SJCRH30 (cell line): Measurements from ENCODE around the gene TTC28. TPM values are rescaled to one million over a fixed set of nuclear protein-coding genes. Genes with fewer than 3 reads are reported as not detected.
"Not testable (repeated sequence)": the region's sequence is repeated elsewhere in the genome, so short reads cannot be mapped to it uniquely, and the experiment has no call there.

Experiments used
- DNase-seq, 2 experiments: peaks; one replicate each; pipeline ENCODE4 v3.0.0-alpha.2; 2015 to 2020
- H3K27ac ChIP-seq: fragments of 250-450 bp; sonication (Bioruptor Pico); 2 replicates; pipeline ENCODE4 v1.5.1; 2020; ENCODE audit warnings: mild to moderate bottlenecking, moderate library complexity
- H3K27me3 ChIP-seq: fragments of 250-450 bp; sonication (Bioruptor Pico); 2 replicates; pipeline ENCODE4 v1.5.1; 2020; ENCODE audit warnings: mild to moderate bottlenecking, moderate library complexity
- H3K36me3 ChIP-seq: fragments of 250-450 bp; sonication (Bioruptor Pico); 2 replicates; pipeline ENCODE4 v1.5.1; 2020; ENCODE audit warnings: mild to moderate bottlenecking, moderate library complexity
- H3K4me1 ChIP-seq: fragments of 250-450 bp; sonication (Bioruptor Pico); 2 replicates; pipeline ENCODE4 v1.5.1; 2020; ENCODE audit warnings: mild to moderate bottlenecking, moderate library complexity
- H3K4me3 ChIP-seq: fragments of 250-450 bp; sonication (Bioruptor Pico); 2 replicates; pipeline ENCODE4 v1.5.1; 2020; ENCODE audit warnings: mild to moderate bottlenecking, moderate library complexity
- H3K9me3 ChIP-seq: fragments of 250-450 bp; sonication (Bioruptor Pico); replicated peaks from 2 replicates; pipeline ENCODE4 v1.5.1; 2020; ENCODE audit warnings: mild to moderate bottlenecking, moderate library complexity
- total RNA-seq: library from RNA; depleted of rRNA; stranded (reverse); fragments of >200 nt; shearing (Covaris generic); gene quantifications from 2 replicates; pipeline ENCODE4 v1.2.3, GENCODE V29; 2014

The TTC28 gene
- total RNA-seq, 1 experiment from 2014 or later: 12.8 TPM

- Histone ChIP-seq H3K4me3 (no peak overlapping the region), H3K27me3 (no peaks in the 10 kb centered on the region), H3K27ac (no peak overlapping the region), H3K36me3 (no peaks in the 10 kb centered on the region), H3K9me3 (no peaks in the 10 kb centered on the region), H3K4me1 (no peaks in the 10 kb centered on the region)
- DNase-seq: no peak
Observed at GRCh38 chr22:28647216-28647615, 32.4 kb downstream of the TTC28 start.

- DNase-seq: no peak
- Histone ChIP-seq H3K9me3 (no peaks in the 10 kb centered on the region), H3K4me3 (no peak overlapping the region), H3K36me3 (no peaks in the 10 kb centered on the region), H3K27ac (no peak overlapping the region), H3K27me3 (no peaks in the 10 kb centered on the region), H3K4me1 (no peaks in the 10 kb centered on the region)
Observed at GRCh38 chr22:28639321-28639720, 40.3 kb downstream of the TTC28 start.

GRCh38 chr22:28637225-28637624, 42.4 kb downstream of the TTC28 start:
- H3K4me1 ChIP-seq: no peaks in the 10 kb centered on the region
- DNase-seq: no peak
- no peak overlapping the region for H3K4me3 ChIP-seq

GRCh38 chr22:28630177-28630574, 49.5 kb downstream of the TTC28 start:
- no peak for DNase-seq
- Histone ChIP-seq H3K36me3 (no peaks in the 10 kb centered on the region; the same call in 1 of the 2 replicates), H3K4me3 (no peak overlapping the region), H3K4me1 (no peaks in the 10 kb centered on the region), H3K27me3 (no peaks in the 10 kb centered on the region), H3K27ac (no peak overlapping the region), H3K9me3 (no peaks in the 10 kb centered on the region)

More at GRCh38 chr22:28637225-28637624, 42.4 kb downstream of the TTC28 start:
- H3K27ac ChIP-seq: no peak overlapping the region
- no peaks in the 10 kb centered on the region for H3K36me3 ChIP-seq
- no peaks in the 10 kb centered on the region for H3K9me3 ChIP-seq
- H3K27me3 ChIP-seq: no peaks in the 10 kb centered on the region

- no peaks in the 10 kb centered on the region for H3K9me3 ChIP-seq
- H3K27ac ChIP-seq: no peak overlapping the region
- DNase-seq: no peak
- no peaks in the 10 kb centered on the region for H3K27me3 ChIP-seq
- no peaks in the 10 kb centered on the region; the same call in 1 of the 2 replicates for H3K36me3 ChIP-seq
- no peak overlapping the region for H3K4me3 ChIP-seq
- H3K4me1 ChIP-seq: no peaks in the 10 kb centered on the region
Observed at GRCh38 chr22:28629420-28630176, 50.0 kb downstream of the TTC28 start.

GRCh38 chr22:28628766-28629165, 50.9 kb downstream of the TTC28 start:
- Histone ChIP-seq H3K27me3 (no peaks in the 10 kb centered on the region), H3K9me3 (no peaks in the 10 kb centered on the region), H3K4me3 (no peak overlapping the region), H3K27ac (no peak overlapping the region), H3K4me1 (no peaks in the 10 kb centered on the region), H3K36me3 (no peaks in the 10 kb centered on the region; the same call in 1 of the 2 replicates)
- no peak for DNase-seq

GRCh38 chr22:28627791-28628190, 51.8 kb downstream of the TTC28 start:
- no peaks in the 10 kb centered on the region for H3K9me3 ChIP-seq
- H3K36me3 ChIP-seq: no peaks in the 10 kb centered on the region; the same call in 1 of the 2 replicates
- H3K4me1 ChIP-seq: no peaks in the 10 kb centered on the region
- H3K27ac ChIP-seq: no peak overlapping the region
- no peaks in the 10 kb centered on the region for H3K27me3 ChIP-seq
- H3K4me3 ChIP-seq: no peak overlapping the region
- no peak for DNase-seq

GRCh38 chr22:28620244-28620922, 59.3 kb downstream of the TTC28 start:
- H3K9me3 ChIP-seq: no peaks in the 10 kb centered on the region
- H3K36me3 ChIP-seq: 0 out of 2 replicates have a peak, but pooled peaks cover 3% of the 10 kb centered on the region
- H3K27me3 ChIP-seq: no peaks in the 10 kb centered on the region
- DNase-seq: no peak
- H3K4me1 ChIP-seq: no peaks in the 10 kb centered on the region
- no peak overlapping the region for H3K27ac ChIP-seq
- H3K4me3 ChIP-seq: no peak overlapping the region

- Histone ChIP-seq H3K27ac (no peak overlapping the region), H3K4me1 (no peaks in the 10 kb centered on the region), H3K4me3 (no peak overlapping the region), H3K9me3 (no peaks in the 10 kb centered on the region; the same call in 1 of the 2 replicates), H3K36me3 (0 out of 2 replicates have a peak, but pooled peaks cover 3% of the 10 kb centered on the region), H3K27me3 (no peaks in the 10 kb centered on the region)
- no peak for DNase-seq
Observed at GRCh38 chr22:28619236-28619635, 60.4 kb downstream of the TTC28 start.

GRCh38 chr22:28615423-28615822, 64.2 kb downstream of the TTC28 start:
- H3K4me3 ChIP-seq, H3K27me3 ChIP-seq, H3K27ac ChIP-seq, H3K9me3 ChIP-seq, H3K4me1 ChIP-seq, H3K36me3 ChIP-seq, DNase-seq: not testable (repeated sequence)

GRCh38 chr22:28609921-28610320, 69.7 kb downstream of the TTC28 start:
- H3K27ac ChIP-seq: no peak overlapping the region
- no peaks in the 10 kb centered on the region for H3K27me3 ChIP-seq
- peaks cover 4% of the 10 kb centered on the region for H3K9me3 ChIP-seq
- no peaks in the 10 kb centered on the region for H3K36me3 ChIP-seq
- H3K4me1 ChIP-seq: no peaks in the 10 kb centered on the region
- DNase-seq: no peak
- H3K4me3 ChIP-seq: no peak overlapping the region

GRCh38 chr22:28608546-28608945, 71.1 kb downstream of the TTC28 start:
- no peaks in the 10 kb centered on the region for H3K36me3 ChIP-seq
- peaks cover 4% of the 10 kb centered on the region; the same call in 1 of the 2 replicates for H3K9me3 ChIP-seq
- DNase-seq: no peak
- no peaks in the 10 kb centered on the region for H3K27me3 ChIP-seq
- H3K4me3 ChIP-seq: no peak overlapping the region
- no peaks in the 10 kb centered on the region for H3K4me1 ChIP-seq
- H3K27ac ChIP-seq: no peak overlapping the region

- no peak for DNase-seq
- Histone ChIP-seq H3K27ac (no peak overlapping the region), H3K4me1 (no peaks in the 10 kb centered on the region), H3K4me3 (no peak overlapping the region), H3K27me3 (no peaks in the 10 kb centered on the region), H3K36me3 (no peaks in the 10 kb centered on the region), H3K9me3 (peaks cover 4% of the 10 kb centered on the region; the same call in 1 of the 2 replicates)
Observed at GRCh38 chr22:28607795-28608194, 71.8 kb downstream of the TTC28 start.

- Histone ChIP-seq H3K4me1 (no peaks in the 10 kb centered on the region), H3K27me3 (no peaks in the 10 kb centered on the region), H3K4me3 (no peak overlapping the region), H3K27ac (no peak overlapping the region), H3K36me3 (no peaks in the 10 kb centered on the region), H3K9me3 (no peaks in the 10 kb centered on the region; the same call in 1 of the 2 replicates)
- no peak for DNase-seq
Observed at GRCh38 chr22:28604966-28605761, 74.5 kb downstream of the TTC28 start.

GRCh38 chr22:28601915-28602314, 77.7 kb downstream of the TTC28 start:
- H3K36me3 ChIP-seq: no peaks in the 10 kb centered on the region
- H3K27ac ChIP-seq: no peak overlapping the region
- H3K9me3 ChIP-seq: no peaks in the 10 kb centered on the region
- no peaks in the 10 kb centered on the region for H3K4me1 ChIP-seq
- no peaks in the 10 kb centered on the region for H3K27me3 ChIP-seq
- no peak for DNase-seq
- H3K4me3 ChIP-seq: no peak overlapping the region
